DND-41 (cell line): Measurements from ENCODE around the gene WTAP.
"Not testable (repeated sequence)": the region's sequence is repeated elsewhere in the genome, so short reads cannot be mapped to it uniquely, and the experiment has no call there.

ENCODE experiments used
- CTCF ChIP-seq: IDR thresholded peaks from 2 replicates; pipeline ENCODE4 v1.5.1; 2012; ENCODE audit warnings: borderline replicate concordance, low read length, moderate library complexity, mild to moderate bottlenecking; ENCODE audit not compliant: poor library complexity, severe bottlenecking; ENCODE audit errors: extremely low read depth
- EZH2 ChIP-seq: IDR thresholded peaks from 3 replicates; pipeline ENCODE4 v1.6.1; 2012; ENCODE audit warnings: borderline replicate concordance, low read depth, mild to moderate bottlenecking, moderate library complexity, low read length, inconsistent platforms; ENCODE audit not compliant: severe bottlenecking

GRCh38 chr6:159721981-159722380, 5.3 kb upstream of the WTAP start:
- TF ChIP-seq CTCF, EZH2: not testable (repeated sequence)
